ENCODE results near the gene CA10. TPM values are rescaled to one million over a fixed set of nuclear protein-coding genes. Genes with fewer than 3 reads are reported as not detected.

CA10 gene
- total and polyA plus RNA-seq, 2 of the 4 experiments (the other 2 are of a cell fraction) = not detected

DNA sequence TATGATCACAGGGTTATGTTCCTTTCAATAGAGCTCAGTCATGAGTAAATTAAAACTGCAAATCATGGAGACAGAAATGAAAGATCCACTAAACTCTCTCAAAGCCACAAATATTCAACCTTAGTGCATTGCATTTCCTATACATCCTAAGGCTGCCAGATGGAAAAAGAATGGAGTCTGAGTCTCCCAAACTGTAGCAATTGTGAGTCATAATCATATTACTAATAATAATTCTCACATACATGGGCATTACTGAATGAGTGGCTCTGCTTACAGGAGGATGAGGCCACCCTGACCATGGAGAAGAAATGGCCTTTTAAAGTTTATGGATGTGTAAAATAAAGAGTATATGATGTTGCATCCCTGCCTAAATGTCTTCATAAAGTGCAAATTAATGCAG lies 3.2 kb downstream of the CA10 start:
- no TSS peak for BruUV-seq (replicated peaks)
- H2AFZ ChIP-seq (replicated peaks; ENCODE audit: low read length, poor library complexity) = no peak overlapping the region
- no peaks in the 10 kb centered on the region for H3K27me3 ChIP-seq (ENCODE audit: control insufficient read depth, insufficient read depth, low read length)
- H3K79me1 ChIP-seq (ENCODE audit: low read depth in 1 of 2, low read length in 2 of 2) = no peaks in the 10 kb centered on the region
- in situ Hi-C loops (cut with MboI; ENCODE audit: low sequenced_read_pairs) = no loop called here
- DNase-seq = no peak
- no peak for TF ChIP-seq RCOR1 (IDR thresholded peaks at IDR 0.05; ENCODE audit: insufficient replicate concordance, low read length)
- no peak for TF ChIP-seq RFX5 (IDR thresholded peaks at IDR 0.05; ENCODE audit: low read depth, low read length)
- no peak for TF ChIP-seq POLR2A (IDR thresholded peaks at IDR 0.05; ENCODE audit: low read depth, low read length)
- no peak for TF ChIP-seq SMC3 (IDR thresholded peaks at IDR 0.05; ENCODE audit: low read depth, low read length)
- no peak for TF ChIP-seq MAZ (IDR thresholded peaks at IDR 0.05; ENCODE audit: borderline replicate concordance, low read depth, low read length)
- TF ChIP-seq, protein P1, sequence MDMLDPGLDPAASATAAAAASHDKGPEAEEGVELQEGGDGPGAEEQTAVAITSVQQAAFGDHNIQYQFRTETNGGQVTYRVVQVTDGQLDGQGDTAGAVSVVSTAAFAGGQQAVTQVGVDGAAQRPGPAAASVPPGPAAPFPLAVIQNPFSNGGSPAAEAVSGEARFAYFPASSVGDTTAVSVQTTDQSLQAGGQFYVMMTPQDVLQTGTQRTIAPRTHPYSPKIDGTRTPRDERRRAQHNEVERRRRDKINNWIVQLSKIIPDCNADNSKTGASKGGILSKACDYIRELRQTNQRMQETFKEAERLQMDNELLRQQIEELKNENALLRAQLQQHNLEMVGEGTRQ (IDR thresholded peaks at IDR 0.05; ENCODE audit: low read depth, low read length) = no peak
- no peak for TF ChIP-seq BHLHE40 (IDR thresholded peaks at IDR 0.05; ENCODE audit: low read depth, low read length)
- no peak for TF ChIP-seq NFE2L2 (IDR thresholded peaks at IDR 0.05; ENCODE audit: low read depth, low read length)
- no peak for TF ChIP-seq MAFK (IDR thresholded peaks at IDR 0.05; ENCODE audit: low read depth, low read length)
- TF ChIP-seq CHD1 (IDR thresholded peaks at IDR 0.05; ENCODE audit: low read depth, low read length) = no peak
- TF ChIP-seq CEBPB (IDR thresholded peaks at IDR 0.05; ENCODE audit: low read depth, low read length) = no peak
- TF ChIP-seq RAD21 (IDR thresholded peaks at IDR 0.05; ENCODE audit: low read length) = no peak
- TF ChIP-seq MXI1 (IDR thresholded peaks at IDR 0.05; ENCODE audit: borderline replicate concordance, low read depth, low read length) = no peak
- TF ChIP-seq, protein P2, sequence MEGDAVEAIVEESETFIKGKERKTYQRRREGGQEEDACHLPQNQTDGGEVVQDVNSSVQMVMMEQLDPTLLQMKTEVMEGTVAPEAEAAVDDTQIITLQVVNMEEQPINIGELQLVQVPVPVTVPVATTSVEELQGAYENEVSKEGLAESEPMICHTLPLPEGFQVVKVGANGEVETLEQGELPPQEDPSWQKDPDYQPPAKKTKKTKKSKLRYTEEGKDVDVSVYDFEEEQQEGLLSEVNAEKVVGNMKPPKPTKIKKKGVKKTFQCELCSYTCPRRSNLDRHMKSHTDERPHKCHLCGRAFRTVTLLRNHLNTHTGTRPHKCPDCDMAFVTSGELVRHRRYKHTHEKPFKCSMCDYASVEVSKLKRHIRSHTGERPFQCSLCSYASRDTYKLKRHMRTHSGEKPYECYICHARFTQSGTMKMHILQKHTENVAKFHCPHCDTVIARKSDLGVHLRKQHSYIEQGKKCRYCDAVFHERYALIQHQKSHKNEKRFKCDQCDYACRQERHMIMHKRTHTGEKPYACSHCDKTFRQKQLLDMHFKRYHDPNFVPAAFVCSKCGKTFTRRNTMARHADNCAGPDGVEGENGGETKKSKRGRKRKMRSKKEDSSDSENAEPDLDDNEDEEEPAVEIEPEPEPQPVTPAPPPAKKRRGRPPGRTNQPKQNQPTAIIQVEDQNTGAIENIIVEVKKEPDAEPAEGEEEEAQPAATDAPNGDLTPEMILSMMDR (conservative IDR thresholded peaks at IDR 0.05; ENCODE audit: low read depth, low read length) = no peak
- no peak for TF ChIP-seq FOS (IDR thresholded peaks at IDR 0.05; ENCODE audit: low read depth, low read length)
- TF ChIP-seq, protein P3, sequence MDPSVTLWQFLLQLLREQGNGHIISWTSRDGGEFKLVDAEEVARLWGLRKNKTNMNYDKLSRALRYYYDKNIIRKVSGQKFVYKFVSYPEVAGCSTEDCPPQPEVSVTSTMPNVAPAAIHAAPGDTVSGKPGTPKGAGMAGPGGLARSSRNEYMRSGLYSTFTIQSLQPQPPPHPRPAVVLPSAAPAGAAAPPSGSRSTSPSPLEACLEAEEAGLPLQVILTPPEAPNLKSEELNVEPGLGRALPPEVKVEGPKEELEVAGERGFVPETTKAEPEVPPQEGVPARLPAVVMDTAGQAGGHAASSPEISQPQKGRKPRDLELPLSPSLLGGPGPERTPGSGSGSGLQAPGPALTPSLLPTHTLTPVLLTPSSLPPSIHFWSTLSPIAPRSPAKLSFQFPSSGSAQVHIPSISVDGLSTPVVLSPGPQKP (IDR thresholded peaks at IDR 0.05; ENCODE audit: borderline replicate concordance, low read depth, low read length) = no peak
- no peaks in the 10 kb centered on the region for H3K9me1 ChIP-seq (ENCODE audit: insufficient read depth, low read length)
- intact Hi-C loops (cut with micrococcal nuclease) = no loop called here
- H3K4me1 ChIP-seq (ENCODE audit: control insufficient read depth, insufficient read depth, low read length) = no peaks in the 10 kb centered on the region
- no peak overlapping the region for H3K4me3 ChIP-seq (ENCODE audit: insufficient read depth, low read depth, low read length)
- no peak overlapping the region for H3K18ac ChIP-seq (ENCODE audit: low read depth, low read length)
- no peak overlapping the region for H3K9ac ChIP-seq (ENCODE audit: low read depth, low read length)
- no peak overlapping the region for H3K4me2 ChIP-seq (ENCODE audit: low read depth, low read length)
- H3K9me3 ChIP-seq (ENCODE audit: control insufficient read depth, insufficient read depth, low read length) = peaks cover 13% of the 10 kb centered on the region
- POLR2A ChIA-PET (ENCODE audit: unreplicated experiment) = no interaction called here
- no peak overlapping the region for H3K56ac ChIP-seq (ENCODE audit: extremely low read depth, insufficient read depth, low read length)
- no peak overlapping the region for H2BK20ac ChIP-seq (ENCODE audit: low read depth, low read length)
- no peak overlapping the region for H4K5ac ChIP-seq (ENCODE audit: low read depth, low read length)
- no peak overlapping the region for H3K23ac ChIP-seq (ENCODE audit: low read depth, low read length)
- no peak overlapping the region for H2BK120ac ChIP-seq (ENCODE audit: low read depth, low read length)
- no peak overlapping the region for H2BK15ac ChIP-seq (ENCODE audit: low read depth, low read length)
- H3K14ac ChIP-seq (replicated peaks; ENCODE audit: low read depth, low read length) = no peak overlapping the region
- dilution Hi-C loops (cut with HindIII; ENCODE audit: low sequenced_read_pairs, unreplicated experiment) = no loop called here
- ATAC-seq (ENCODE audit: low read depth) = no peak
- no peak overlapping the region for H2BK5ac ChIP-seq (ENCODE audit: low read depth, low read length, poor library complexity, severe bottlenecking)
- no peak overlapping the region for H4K8ac ChIP-seq (ENCODE audit: low read depth in 2 of 2, low read length in 2 of 2)
- no peak overlapping the region for H2AK9ac ChIP-seq (replicated peaks; ENCODE audit: low read depth, low read length, poor library complexity)
- H2AK5ac ChIP-seq (ENCODE audit: low read depth, low read length) = no peak overlapping the region
- no peak overlapping the region for H3K4ac ChIP-seq (ENCODE audit: low read depth, low read length)
- CTCF ChIA-PET = interaction anchor here (0.5 kb wide), 1 partner anchor 49 kb away, joined by 4 read pairs; no protein-coding TSS in a partner anchor
- H3K27ac ChIP-seq (ENCODE audit: insufficient read depth, low read length) = no peak overlapping the region
- no peak overlapping the region for H4K91ac ChIP-seq (ENCODE audit: insufficient read depth, low read depth, low read length)
- H3K36me3 ChIP-seq (ENCODE audit: control insufficient read depth, insufficient read depth, low read length) = no peaks in the 10 kb centered on the region
- no peaks in the 10 kb centered on the region for H4K20me1 ChIP-seq (ENCODE audit: insufficient read depth, low read length)
